AG08396 (cell line): ENCODE results near the gene CANT1.

Experiments used
- DNase-seq: peaks from one replicate; pipeline ENCODE4 v3.0.0; 2012; ENCODE audit warnings: low spot score, mixed read lengths

Gene CANT1

DNA sequence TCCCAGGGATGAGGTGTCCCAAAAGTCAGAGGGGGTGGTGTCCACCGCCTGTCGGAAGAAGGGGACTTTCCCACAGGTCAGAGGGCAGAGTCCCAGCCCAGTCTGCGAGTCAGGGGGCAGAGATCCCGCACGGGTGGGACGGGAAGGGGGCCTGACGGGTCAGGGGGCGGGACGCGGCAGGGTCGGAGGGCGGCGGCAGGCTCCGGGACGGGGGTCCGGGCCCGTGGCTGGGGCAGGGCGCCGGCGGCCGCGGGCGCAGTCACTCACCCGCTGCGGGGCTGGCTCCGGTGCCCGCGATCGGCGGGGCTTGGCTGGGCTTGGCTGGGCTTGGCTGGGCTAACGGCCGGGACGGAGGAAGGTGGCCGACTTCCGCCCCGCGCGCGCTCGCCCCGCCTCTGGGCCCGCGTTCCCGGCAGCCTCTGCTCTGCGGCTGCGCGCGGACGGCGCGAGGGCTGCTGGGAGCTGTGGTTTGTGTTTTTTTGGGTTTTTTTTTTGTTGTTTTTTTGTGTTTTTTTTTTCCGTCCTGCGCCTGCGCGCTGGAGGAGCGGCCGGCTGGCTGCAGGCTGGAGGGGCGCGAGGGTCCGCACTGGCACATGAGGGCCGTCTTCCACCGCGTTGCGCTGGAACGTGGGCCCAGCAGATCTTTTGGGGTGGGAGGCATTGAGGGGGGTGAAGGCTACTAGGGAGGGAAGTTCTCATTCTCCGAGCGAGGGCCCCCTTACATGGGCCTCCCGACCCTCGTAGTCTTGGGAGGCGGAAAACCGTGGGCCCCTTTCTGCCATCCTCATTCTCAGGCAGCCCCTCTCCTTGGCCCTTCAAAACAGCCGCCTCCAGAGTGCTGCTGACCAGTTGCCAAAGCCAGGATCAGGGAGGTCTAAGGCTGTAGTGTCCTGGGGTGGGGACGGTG lies at the start of gene CANT1:
TSS of gene CANT1 (minus strand) at position 368 of the 907 bp plus-strand sequence. CDS start 12,142 bp downstream, outside the sequence.
- DNase-seq: peak; percentile 100

DNA sequence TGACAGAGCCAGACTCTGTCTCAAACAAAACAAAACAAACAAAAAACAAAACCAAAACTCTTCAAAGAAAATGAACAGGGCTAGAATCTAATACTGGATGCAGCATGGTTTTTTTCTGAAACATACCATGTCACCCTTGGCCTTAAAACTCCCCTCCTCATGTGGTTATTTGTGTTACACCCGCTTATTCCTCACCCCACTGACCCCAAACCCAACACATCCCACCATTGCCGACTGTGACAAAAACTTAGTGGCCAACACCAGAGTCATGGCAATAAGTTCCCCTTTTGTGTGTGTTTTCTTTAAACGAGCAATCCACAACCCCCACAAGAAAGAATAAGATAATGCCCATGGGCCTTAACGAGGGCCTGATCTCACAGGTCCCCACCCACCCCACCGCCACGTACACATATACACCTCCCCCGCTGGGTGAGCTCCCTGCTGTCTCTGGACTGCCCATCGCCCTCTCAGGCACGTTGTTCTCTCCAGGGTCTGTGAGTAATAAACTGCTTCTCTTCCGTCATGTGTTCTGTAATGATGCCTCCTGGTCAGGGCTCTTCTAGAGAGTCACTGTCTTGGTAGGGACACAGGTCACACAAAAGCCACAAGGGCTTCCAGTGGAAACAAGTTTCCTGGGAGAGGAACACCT lies 48.3 kb upstream of the CANT1 start:
- DNase-seq: no peak

DNA sequence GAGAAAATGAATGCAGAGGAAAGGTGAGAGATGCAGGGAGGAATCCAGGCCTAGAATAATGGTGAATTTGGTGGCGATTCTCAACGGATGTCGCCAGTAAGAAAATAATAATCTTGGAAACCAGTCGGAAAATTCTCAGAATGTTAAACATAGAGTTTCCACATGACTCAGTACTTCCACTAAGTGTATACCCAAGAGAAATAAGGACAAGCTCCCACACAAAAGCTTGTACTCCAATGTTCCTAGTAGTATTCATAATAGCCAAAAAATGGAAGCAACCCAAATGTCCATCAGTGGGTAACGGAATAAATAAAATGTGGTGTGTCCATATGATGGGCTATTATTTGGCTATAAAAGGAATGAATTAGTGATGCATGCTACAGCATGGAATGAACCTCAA lies 45.6 kb upstream of the CANT1 start:
- no peak for DNase-seq

DNA sequence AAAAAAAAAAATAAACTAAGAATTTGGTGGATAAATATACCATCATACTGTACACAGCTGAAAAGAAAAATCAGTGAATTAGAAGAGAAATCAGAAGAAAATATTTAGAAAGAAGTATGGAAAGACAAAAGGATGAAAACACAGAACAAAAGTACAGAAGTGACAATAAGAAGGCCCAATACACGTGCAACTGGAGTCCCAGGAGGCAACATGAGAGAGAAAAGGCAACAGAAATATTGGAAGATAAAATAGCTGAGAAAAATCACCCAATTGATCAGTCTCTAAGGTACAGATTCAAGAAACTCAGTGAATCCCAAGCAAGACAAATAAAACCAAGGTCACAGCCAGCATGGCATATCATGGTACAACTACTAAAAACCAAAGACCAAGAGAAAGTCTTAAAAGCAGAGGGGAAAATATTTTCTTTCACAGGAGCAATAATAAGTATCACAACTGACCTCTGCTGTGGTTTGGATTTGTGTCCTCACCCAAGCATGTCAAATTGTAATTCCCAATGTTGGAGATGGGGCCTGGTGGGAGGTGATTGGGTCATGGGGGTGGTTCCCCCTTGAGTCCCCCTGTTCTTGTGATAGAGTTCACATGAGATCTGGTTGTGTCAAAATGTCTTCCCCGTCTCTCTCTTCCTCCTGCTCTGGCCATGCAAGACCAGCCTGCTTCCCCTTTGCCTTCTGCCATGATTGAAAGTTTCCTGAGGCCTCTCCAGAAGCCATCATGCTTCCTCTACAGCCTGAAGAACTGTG lies 44.8 kb upstream of the CANT1 start:
- no peak for DNase-seq

DNA sequence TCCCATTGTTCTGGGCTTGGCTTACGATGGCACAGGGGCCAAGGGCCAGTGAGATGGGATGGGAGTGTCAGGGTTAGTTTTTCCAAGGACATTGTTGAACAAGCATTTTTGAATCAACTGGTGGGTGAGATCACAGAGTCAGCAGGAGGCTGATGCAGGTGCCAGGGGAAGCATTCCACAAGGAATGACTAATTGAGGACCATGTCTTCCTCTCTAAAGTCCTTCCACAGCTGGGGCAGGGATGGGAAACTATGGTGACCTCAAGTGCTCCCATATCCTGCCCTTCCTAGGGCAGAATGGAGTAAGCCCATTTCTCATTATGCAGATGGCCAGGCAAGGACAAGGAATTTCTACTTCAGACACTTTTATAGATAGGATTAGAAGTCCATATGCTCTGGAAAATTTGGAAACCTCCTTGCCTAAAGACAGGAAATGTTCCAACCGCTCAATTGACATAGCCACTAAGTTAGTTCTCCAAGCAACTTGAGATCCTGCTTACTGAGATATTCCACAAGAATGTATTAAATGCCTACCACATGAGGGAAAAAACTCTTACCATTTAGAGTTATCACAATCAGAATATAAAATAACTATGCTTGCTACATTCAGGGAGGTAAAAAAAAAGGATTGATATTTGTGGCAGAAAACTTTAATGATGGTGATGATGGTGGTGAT lies 43.8 kb upstream of the CANT1 start:
- DNase-seq: no peak

DNA sequence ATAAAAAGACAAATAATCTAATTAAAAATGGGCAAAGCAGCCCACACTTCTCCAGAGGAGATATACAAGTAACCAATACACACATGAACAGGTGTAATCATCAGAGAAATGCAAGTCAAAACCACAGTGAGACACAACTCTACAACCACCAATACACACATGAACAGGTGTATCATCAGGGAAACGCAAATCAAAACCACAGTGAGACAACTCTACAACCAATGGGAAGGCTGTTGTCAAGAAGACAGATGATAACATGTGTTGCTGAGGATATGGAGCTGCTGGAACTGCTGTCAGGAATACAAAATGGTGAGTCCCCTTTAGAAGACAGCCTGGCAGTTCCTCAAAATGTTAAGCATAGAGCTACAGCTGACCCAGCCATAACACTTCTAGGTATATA lies 42.6 kb upstream of the CANT1 start:
- no peak for DNase-seq

DNA sequence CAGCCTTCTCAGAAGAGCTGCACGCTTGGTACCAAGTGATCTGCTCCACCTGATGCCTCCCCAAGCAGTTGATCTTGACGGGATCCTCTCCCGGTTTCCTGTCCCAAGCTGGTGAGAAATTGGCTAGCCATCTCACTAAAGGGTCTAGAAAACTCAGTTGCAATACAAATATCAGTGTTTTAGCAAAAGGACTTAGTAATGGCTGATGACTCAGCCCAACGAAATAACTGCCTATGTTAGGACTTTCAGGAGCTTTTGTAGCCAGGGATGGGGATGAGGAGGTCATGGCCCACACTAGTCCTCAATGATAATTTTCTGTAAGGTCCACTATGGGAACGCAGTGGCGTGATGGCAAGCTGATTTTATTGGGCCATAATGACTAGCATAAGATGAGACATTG lies 41.7 kb upstream of the CANT1 start:
- DNase-seq: no peak

DNA sequence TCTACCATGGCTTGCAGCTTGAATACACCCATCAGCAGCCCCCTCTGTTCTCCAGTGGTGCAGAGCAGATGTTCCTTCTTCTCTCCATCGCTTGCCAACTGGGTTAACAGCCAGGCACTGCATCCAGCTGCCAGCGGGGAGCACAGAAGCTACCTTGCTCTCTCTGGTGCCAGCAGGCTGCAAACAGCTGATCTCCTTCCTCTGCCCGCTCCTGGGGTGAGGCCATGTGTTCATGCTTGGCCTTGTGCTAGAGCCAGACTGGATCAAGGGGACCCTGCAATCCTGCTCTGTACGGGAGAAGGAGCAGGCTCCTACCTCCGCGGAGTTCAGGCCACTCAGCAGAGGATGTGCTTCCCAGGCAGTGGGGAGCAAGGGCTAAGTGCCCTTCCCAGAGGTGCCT lies 41.0 kb upstream of the CANT1 start:
- DNase-seq: no peak

DNA sequence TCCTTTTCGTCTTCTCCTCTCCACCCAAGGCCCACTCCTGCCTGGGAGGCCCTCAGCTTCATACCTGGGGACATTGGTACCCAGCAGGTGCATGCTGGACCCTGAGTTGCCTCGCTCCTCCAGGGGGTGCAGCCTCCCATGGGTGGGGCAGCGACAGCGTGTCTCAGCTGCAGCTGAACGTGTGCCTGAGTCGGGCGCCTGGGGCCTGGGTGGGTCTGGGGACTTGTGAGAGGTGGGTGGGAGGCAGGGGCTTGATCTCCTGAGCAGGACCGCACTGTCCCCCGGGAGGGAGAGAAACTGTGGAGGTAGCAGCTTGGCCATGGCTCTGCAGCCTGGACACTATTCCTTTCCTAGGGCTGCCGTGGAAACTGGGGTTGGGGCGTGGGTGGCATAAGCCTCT lies 40.3 kb upstream of the CANT1 start:
- no peak for DNase-seq

DNA sequence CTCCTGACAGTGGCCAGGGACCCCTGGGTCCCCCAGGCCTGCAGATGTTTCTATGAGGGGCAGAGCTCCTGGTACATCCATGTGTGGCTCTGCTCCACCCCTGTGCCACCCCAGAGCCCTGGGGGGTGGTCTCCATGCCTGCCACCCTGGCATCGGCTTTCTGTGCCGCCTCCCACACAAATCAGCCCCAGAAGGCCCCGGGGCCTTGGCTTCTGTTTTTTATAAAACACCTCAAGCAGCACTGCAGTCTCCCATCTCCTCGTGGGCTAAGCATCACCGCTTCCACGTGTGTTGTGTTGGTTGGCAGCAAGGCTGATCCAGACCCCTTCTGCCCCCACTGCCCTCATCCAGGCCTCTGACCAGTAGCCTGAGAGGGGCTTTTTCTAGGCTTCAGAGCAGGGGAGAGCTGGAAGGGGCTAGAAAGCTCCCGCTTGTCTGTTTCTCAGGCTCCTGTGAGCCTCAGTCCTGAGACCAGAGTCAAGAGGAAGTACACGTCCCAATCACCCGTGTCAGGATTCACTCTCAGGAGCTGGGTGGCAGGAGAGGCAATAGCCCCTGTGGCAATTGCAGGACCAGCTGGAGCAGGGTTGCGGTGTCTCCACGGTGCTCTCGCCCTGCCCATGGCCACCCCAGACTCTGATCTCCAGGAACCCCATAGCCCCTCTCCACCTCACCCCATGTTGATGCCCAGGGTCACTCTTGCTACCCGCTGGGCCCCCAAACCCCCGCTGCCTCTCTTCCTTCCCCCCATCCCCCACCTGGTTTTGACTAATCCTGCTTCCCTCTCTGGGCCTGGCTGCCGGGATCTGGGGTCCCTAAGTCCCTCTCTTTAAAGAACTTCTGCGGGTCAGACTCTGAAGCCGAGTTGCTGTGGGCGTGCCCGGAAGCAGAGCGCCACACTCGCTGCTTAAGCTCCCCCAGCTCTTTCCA lies 39.5 kb upstream of the CANT1 start:
- no peak for DNase-seq

DNA sequence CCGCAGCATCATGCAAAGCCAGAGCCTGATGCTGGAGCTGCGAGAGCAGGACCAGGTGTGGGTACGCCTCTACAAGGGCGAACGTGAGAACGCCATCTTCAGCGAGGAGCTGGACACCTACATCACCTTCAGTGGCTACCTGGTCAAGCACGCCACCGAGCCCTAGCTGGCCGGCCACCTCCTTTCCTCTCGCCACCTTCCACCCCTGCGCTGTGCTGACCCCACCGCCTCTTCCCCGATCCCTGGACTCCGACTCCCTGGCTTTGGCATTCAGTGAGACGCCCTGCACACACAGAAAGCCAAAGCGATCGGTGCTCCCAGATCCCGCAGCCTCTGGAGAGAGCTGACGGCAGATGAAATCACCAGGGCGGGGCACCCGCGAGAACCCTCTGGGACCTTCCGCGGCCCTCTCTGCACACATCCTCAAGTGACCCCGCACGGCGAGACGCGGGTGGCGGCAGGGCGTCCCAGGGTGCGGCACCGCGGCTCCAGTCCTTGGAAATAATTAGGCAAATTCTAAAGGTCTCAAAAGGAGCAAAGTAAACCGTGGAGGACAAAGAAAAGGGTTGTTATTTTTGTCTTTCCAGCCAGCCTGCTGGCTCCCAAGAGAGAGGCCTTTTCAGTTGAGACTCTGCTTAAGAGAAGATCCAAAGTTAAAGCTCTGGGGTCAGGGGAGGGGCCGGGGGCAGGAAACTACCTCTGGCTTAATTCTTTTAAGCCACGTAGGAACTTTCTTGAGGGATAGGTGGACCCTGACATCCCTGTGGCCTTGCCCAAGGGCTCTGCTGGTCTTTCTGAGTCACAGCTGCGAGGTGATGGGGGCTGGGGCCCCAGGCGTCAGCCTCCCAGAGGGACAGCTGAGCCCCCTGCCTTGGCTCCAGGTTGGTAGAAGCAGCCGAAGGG lies 38.6 kb upstream of the CANT1 start:
- no peak for DNase-seq

DNA sequence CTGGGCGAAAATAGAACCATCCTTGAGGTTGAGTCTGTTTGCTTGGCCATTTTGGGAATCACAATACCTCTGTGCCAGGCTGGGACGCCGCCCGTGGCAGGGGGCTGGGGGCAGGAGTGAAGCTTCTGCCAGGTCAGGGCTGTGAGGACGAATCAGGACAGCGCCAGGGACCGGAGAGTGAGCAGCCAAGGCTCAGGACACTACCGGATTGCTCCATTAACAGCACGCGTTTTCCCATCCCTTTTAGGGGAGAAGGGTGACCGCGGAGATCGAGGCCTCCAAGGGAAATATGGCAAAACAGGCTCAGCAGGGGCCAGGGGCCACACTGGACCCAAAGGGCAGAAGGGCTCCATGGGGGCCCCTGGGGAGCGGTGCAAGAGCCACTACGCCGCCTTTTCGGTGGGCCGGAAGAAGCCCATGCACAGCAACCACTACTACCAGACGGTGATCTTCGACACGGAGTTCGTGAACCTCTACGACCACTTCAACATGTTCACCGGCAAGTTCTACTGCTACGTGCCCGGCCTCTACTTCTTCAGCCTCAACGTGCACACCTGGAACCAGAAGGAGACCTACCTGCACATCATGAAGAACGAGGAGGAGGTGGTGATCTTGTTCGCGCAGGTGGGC lies 37.8 kb upstream of the CANT1 start:
- DNase-seq: no peak

DNA sequence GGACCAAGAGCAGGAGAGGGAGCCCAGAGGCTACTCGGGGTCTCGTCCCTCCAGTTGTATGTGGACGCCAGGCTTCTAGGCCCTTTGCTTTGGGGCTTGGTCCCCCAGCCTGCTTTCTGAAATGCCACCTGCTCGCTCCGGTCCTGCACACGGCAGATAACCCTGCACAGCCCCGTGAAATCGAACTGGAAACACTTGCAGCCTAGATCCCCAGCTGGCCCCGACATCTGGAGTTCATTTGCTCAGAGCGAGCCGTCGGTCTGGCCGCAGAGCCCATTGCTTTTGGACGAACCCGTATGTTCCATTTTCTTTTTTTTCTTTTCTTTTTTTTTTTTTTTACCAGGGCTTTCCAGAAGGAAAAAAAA lies 37.3 kb upstream of the CANT1 start:
- no peak for DNase-seq

DNA sequence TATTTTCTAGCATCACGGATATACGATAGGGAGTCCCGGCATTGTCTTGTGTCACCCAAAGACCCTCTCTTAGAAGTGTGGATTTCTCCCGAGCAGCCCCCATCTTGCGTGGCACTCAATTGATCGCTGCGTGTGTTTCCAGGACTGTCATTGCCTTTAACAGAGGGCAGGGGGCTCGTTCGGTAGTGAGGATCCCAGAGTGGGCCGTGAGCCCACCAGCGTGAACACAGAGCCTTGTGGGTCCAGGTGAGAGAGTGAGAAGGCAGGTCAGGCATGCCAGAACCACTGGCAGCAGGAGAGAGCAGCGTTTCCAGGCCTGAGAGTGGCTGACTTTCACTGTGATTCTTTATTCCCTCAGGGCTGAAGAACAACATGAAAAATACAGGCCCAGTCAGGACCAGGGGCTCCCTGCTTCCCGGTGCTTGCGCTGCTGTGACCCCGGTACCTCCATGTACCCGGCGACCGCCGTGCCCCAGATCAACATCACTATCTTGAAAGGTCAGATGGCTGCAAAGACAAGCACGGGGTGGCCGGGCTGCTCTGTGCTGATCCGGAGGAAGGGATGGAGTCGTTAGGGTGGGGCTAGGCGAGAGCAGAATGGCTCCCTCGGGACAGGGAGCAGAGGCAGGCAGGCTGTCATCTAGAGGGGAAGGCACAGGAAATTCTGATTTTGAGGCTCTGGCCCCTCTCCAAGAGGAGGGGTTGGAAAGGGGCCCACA lies 36.8 kb upstream of the CANT1 start:
- no peak for DNase-seq

DNA sequence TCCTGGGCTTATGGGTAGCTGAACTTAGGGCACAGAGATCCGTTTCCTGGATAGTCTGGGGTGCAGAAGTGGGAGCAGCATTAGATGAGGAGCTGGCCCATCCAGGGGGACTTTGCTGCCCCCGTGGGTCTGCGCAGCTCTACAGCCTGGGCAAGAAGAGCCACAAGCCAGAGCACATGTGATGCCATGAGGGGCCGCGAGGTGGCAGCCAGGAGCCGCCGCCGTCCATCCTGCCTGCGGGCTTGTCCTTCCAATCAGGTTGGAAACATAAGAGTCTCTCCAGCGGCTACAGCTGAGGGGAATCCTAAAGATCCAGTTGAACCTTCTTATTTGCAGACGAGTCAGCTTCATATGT lies 36.3 kb upstream of the CANT1 start:
- peak; percentile 87 for DNase-seq

DNA sequence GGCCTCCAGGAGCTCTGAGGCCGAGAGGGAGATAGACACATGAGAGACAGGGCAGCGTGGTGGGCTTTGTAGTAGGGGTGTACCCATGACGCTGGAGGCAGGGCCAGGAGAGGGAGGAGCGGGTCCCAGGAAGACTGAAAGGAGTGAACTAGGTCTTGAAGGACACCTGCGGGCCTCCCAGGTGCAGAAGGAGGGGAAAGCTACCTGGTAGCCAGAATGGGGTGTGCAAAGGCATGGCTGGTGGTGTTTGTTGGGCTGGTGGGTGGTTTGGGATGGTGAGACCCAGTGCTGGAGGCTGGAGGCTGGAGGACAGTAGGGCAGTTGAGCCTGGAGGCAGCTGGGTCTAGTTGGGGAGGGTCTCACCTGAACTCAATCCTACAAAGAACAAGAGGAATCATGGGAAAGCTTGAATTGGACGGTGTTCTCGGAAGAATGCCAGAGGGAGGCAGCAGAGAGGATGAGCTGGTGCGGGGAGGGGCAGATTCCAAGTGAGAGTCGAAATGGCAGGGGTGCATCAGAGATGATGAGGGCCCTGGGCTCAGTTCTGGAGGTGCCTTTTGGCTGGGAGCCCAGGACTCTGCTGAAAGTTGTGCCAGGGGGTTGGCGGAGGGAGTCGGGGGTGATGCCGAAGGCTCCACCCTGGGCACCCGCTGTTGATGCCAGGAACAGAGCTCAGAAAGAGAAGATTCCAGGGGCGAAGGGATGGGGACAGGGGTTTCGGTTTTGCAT lies 35.6 kb upstream of the CANT1 start:
- DNase-seq: no peak

DNA sequence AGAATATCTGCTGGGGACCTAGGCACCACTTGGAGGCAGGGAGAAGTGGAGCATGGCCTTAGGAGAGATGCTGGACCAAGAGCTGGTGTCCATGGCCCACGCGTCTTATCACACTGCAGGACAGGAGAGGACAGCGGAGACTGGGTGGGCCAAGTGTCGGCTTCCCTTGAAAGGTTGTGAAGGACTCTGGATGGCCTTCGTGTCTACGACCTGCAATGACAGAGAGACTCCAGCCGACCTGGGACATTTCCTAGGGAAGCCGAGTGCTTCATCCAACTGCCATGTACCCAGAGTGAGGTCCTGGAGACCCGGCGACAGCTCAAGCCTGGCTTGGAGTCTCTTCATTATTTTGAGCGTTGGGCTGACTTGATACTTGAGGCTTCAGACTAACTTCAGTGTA lies 34.9 kb upstream of the CANT1 start:
- no peak for DNase-seq

DNA sequence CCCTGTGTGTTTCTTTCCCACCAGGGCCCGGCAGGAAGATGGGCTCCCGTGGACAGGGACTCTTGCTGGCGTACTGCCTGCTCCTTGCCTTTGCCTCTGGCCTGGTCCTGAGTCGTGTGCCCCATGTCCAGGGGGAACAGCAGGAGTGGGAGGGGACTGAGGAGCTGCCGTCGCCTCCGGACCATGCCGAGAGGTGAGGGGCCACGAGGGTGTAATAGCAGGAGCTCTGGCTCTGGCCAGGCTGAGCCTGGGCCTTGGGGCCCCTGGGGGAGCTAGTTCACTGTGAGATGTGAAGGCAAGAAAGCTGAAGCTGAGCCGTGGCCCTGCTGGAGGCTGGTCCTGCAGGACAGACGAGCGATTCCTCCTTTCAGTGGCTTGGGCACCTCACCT lies 34.4 kb upstream of the CANT1 start:
- no peak for DNase-seq
